Measurements from ENCODE around the gene IRS4.

The IRS4 gene

DNA sequence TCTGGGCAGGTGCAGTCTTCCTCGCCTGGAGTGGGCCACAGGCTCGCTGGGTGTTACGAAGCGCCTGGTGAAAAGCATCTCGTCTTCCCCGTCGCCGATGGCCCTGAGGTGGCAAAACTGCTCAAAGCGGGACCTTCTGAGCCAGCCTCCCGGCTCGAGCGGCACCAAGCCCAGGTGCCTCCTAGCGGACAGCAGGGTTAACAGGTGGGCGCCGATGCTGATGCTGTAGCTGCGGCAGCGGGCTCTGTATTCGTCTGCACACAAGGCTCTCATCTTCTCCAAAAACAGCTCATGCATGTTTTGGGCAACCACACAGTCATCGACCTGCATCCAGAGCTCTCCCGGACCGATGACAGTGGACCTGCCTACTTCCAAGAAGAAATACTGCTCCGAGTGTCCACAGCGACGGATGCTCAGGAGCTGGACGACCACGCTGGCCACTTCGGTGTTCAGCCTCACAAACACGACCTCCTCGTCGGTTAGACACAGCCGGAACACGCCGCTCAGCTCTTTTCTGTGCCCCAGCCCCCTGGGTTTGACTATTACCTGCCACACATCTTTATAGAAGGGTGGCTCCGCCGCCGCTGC is 1.2 kb downstream of the IRS4 start:
- no peak for DNase-seq (ENCODE audit: low read depth)
- no peak overlapping the region for H3K4me3 ChIP-seq (ENCODE audit: low read depth, low read length)
- TF ChIP-seq, protein P1, sequence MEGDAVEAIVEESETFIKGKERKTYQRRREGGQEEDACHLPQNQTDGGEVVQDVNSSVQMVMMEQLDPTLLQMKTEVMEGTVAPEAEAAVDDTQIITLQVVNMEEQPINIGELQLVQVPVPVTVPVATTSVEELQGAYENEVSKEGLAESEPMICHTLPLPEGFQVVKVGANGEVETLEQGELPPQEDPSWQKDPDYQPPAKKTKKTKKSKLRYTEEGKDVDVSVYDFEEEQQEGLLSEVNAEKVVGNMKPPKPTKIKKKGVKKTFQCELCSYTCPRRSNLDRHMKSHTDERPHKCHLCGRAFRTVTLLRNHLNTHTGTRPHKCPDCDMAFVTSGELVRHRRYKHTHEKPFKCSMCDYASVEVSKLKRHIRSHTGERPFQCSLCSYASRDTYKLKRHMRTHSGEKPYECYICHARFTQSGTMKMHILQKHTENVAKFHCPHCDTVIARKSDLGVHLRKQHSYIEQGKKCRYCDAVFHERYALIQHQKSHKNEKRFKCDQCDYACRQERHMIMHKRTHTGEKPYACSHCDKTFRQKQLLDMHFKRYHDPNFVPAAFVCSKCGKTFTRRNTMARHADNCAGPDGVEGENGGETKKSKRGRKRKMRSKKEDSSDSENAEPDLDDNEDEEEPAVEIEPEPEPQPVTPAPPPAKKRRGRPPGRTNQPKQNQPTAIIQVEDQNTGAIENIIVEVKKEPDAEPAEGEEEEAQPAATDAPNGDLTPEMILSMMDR (IDR thresholded peaks at IDR 0.05; ENCODE audit: low read depth, low read length, missing control alignments): no peak
- in situ Hi-C loops (cut with HindIII; ENCODE audit: low sequenced_read_pairs): no loop called here

DNA sequence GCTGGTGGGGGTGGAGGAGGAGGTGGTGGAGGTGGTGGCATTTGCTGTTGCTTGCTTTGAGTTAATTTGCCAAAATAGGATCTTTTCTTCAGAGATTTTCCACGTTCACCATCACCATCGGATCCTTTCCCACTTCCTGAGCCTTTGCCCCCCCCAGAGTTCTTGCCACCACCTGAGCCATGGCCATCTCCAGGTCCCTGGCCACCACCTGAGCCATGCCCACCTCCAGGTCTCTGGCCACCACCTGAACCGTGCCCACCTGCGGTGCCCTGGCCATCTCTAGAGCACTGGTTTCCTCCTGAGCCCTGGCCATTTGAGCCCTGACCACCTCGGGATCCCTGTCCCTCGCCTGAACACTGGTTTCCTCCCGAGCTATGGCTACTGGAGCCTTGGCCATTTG is 1.9 kb downstream of the IRS4 start:
- H3K4me3 ChIP-seq (ENCODE audit: low read depth, low read length): no peak overlapping the region
- in situ Hi-C loops (cut with HindIII; ENCODE audit: low sequenced_read_pairs): no loop called here
- DNase-seq (ENCODE audit: low read depth): no peak
- TF ChIP-seq, protein P1 (IDR thresholded peaks at IDR 0.05; ENCODE audit: low read depth, low read length, missing control alignments): no peak

DNA sequence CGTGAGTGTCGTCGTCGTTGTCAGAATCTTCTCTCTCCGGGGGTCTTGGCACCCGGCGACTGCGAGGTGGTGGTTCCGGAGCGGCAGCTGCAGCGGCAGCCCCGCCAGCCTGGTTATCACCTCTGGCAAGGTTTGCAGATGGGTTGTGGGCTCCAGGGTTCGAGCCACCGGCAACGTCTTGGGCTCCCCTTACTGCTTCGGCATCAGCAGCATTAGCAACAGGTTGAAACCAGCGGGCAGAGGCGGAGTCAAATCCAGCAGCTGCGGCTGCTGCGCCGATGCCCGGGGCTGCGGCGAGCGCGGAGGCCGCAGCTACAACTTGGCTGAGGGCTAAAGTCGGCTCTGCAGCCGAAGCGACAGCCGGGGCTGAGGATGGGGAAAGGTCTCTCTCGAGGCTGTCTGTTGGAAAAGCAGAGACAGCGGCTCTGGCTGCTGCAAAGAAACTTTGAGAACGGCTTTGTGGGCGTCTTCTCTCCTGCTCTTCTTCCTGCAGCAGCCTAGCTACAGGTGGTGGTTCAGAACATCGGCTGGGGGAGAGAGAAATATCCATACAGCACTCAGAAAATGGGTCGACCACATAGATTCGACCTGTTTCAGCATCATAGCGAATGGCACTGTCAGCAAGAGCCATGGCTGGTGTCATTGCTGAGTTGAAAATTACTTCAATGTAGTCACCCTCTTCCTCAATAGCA is 3.6 kb downstream of the IRS4 start:
- in situ Hi-C loops (cut with HindIII; ENCODE audit: low sequenced_read_pairs): no loop called here
- TF ChIP-seq, protein P1 (IDR thresholded peaks at IDR 0.05; ENCODE audit: low read depth, low read length, missing control alignments): no peak
- no peak overlapping the region for H3K4me3 ChIP-seq (ENCODE audit: low read depth, low read length)
- no peak for DNase-seq (ENCODE audit: low read depth)

DNA sequence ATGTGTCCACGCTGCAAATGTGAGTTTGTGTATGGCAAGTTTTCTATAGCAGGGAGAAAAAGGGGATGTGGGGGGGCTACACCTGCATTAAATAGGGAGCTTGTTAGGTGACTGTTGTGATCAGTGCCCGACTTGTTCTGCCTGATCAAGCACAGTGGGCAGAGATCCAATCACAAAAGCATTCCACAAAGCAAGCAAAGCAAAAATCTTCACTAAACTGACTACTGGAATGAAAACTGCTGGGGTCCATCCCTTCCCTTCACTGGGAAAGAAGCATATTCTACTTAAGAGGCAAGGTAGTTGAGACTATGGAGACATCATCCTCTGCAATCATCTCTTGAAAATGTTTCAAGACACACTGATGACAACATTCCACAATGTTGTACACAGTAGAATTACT is 5.2 kb downstream of the IRS4 start:
- in situ Hi-C loops (cut with HindIII; ENCODE audit: low sequenced_read_pairs): no loop called here
- H3K4me3 ChIP-seq (ENCODE audit: low read depth, low read length): no peak overlapping the region
- DNase-seq (ENCODE audit: low read depth): no peak
- TF ChIP-seq, protein P1 (IDR thresholded peaks at IDR 0.05; ENCODE audit: low read depth, low read length, missing control alignments): no peak

DNA sequence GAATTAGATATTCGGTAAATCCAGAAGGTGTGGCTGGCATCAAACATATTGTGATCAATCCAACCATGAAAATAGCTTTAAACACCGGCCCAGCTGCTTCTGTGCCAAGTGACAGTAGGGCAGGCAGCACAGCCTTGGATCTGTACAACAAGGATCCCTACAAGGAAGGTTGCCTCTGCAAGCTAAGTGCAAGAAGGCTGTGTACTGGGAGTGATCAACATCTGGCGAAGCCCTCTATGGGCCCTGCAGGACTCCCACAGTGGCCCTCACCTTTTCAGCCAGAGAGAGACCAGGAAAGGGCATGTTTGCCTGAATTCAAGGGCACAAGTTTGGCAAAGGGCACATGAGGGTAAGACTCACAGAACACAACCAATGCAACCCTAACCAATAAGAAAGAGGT is 9.6 kb downstream of the IRS4 start:
- TF ChIP-seq, protein P1 (IDR thresholded peaks at IDR 0.05; ENCODE audit: low read depth, low read length, missing control alignments): no peak
- DNase-seq (ENCODE audit: low read depth): no peak
- no peak overlapping the region for H3K4me3 ChIP-seq (ENCODE audit: low read depth, low read length)
- in situ Hi-C loops (cut with HindIII; ENCODE audit: low sequenced_read_pairs): no loop called here

DNA sequence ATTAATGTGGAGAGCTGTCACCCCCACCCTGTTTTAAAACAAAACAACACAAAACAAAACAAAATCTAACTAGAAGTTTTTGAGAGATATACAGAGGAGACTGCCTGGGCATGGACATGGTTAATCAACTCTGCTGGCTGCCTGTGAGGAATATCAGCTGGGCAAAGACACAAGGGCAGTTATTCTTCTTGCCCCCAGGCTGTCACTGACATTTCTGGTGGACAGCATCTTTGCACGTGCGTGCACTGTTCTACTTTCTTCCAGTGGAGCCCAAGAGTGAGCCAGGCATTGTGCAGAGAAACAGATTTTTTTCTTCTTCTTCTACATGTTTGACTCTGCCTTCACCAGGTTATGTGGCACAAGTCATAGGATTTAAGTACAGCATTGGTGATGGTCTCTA is 13.8 kb downstream of the IRS4 start:
- no peak overlapping the region for H3K4me3 ChIP-seq (ENCODE audit: low read depth, low read length)
- DNase-seq (ENCODE audit: low read depth): no peak
- TF ChIP-seq, protein P1 (IDR thresholded peaks at IDR 0.05; ENCODE audit: low read depth, low read length, missing control alignments): no peak
- in situ Hi-C loops (cut with HindIII; ENCODE audit: low sequenced_read_pairs): no loop called here
